GM12874 (cell line): ENCODE measurements around the gene ETDC.

Experiments used
- TF ChIP-seq, protein P1 (sequence below): IDR thresholded peaks from 2 replicates; pipeline ENCODE4 v1.5.1; 2011; ENCODE audit warnings: low read depth, mild to moderate bottlenecking, control low read depth, low read length, moderate library complexity; ENCODE audit not compliant: insufficient read depth

Gene ETDC

GRCh38 chrX:135309430-135309923 lies at the start of gene ETDC:
ETDC (plus strand) TSS chrX:135309480; CDS start chrX:135309480, 0 bp downstream.
- TF ChIP-seq, protein P1, sequence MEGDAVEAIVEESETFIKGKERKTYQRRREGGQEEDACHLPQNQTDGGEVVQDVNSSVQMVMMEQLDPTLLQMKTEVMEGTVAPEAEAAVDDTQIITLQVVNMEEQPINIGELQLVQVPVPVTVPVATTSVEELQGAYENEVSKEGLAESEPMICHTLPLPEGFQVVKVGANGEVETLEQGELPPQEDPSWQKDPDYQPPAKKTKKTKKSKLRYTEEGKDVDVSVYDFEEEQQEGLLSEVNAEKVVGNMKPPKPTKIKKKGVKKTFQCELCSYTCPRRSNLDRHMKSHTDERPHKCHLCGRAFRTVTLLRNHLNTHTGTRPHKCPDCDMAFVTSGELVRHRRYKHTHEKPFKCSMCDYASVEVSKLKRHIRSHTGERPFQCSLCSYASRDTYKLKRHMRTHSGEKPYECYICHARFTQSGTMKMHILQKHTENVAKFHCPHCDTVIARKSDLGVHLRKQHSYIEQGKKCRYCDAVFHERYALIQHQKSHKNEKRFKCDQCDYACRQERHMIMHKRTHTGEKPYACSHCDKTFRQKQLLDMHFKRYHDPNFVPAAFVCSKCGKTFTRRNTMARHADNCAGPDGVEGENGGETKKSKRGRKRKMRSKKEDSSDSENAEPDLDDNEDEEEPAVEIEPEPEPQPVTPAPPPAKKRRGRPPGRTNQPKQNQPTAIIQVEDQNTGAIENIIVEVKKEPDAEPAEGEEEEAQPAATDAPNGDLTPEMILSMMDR: no peak

- TF ChIP-seq, protein P1: no peak
These were observed 45.1 kb upstream of the ETDC start for GRCh38 chrX:135264206-135264605.

- TF ChIP-seq, protein P1: no peak
These were observed 36.1 kb upstream of the ETDC start for GRCh38 chrX:135273162-135273561.

- TF ChIP-seq, protein P1: no peak
These were observed 33.3 kb upstream of the ETDC start for GRCh38 chrX:135275973-135276372.

DNA sequence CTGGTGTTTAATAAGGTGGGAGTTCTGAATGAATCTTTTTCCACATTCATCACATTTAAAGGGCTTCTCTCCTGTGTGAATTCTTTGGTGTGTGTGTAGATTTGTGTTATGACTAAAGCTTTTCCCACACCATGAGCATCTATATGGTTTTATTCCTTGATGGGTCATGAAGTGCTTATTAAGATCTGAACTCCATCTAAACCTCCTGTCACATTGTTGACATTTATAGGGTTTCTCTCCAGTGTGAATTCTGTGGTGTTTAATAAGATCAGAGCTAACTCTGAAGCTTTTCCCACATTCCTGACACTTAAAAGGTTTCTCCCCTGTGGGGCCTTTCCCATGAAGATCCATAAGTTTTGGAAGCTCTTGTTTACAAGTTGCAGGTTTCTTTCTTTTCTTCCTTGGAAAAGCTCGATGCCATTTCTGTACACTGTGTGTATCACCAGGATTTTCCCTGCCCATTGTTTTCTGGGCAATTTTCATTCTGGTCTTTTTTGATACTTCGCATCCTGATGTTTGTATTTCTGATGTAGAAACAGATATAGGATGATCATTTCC lies 21.9 kb upstream of the ETDC start:
- TF ChIP-seq, protein P1: no peak

DNA sequence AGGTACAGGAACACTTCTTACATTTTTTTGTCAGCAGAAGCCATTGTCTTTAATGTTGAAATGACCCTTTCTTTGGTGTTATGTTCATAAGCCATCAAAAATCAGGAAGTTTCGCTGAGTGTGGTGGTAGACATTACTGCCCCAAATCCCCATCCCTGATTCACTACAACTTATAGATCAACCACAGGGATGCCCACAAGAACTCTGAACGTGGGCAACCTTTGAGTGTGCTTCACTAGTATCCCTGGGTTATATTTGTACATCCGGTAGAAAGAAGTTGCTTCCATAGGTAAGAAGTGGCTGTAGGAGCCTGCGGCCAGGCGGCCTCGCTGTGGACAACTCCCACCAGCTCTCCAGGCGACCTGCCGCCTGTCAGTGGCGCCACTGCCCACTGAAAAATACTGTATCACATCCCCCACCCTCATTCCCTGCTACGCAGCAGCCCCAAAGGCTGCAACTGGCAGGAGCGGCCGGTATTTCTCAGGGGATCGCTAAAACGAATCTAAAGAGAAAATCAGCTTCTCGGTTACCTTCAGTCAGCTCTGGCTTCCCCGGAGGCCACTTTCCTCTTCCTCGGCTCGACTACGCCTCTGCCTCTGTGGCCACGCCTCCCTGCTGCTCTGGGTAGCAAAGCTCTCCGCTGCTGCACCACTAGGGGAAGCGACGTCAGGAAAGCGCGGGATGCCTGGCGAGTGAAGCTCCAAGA lies 13.9 kb upstream of the ETDC start:
- TF ChIP-seq, protein P1: peak; percentile 32; the same call in 1 of the 2 replicates

DNA sequence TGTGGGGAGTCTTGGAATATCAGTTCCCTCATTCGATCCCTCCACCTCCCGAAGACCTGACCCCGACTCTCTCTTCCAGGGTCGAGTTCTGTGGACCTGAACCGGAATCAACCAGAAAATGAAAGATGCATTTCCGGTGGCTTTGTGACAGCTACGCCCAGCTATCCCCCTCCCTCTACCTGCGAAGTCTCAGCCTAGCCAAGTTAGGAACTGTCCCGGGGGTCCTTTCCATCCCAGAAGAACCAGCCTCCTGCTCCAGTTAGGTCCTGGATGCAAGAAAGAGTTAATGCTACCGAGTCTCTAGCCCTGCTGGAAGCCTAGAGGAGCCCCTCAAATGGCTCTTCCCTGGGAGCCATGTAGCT lies 13.4 kb upstream of the ETDC start:
- TF ChIP-seq, protein P1: no peak
